ENCODE data around the gene MNX1.

- no peak for TF ChIP-seq CTCF (IDR thresholded peaks at IDR 0.05; ENCODE audit: low read depth, low read length, poor library complexity, severe bottlenecking)
- TF ChIP-seq EZH2phosphoT487 (IDR thresholded peaks at IDR 0.05; ENCODE audit: borderline replicate concordance, low read length), result 0 out of 2 replicates have a peak, but pooled peaks have one; percentile 38
Measured at GRCh38 chr7:156999958-157000726, 10.3 kb downstream of the MNX1 start.
